ENCODE results near the gene SFI1.
A peak's percentile ranks its signal among the peaks of the same experiment; 100 is the strongest.

The SFI1 gene

DNA sequence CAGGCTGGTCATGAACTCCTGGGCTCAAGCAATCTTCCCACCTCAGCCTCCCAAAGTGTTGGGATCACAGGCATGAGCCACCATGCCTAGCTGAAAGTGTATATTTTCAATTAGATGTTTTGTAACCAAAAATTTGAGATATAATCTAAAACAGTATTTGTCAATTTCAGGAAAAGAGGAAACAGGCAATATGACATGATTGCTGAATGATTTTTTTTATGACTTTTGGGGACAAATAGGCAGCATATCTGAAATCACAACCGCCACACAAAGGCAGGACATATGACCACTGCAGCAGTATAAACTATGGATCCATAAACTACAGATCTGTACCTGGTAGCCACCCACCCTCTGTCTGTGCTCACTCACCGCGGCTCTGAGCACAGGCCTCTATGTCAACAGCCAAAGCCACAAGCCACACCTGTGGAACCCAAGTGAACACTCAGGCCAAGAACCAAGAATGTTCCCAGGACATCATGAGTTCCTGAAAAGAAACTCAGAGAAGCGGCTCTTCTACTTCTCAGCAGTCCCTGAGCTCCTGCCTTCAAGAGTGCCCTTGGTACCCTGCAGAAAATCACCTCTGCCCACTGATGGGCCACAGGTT is 143.2 kb downstream of the SFI1 start:
- no peak for DNase-seq

DNA sequence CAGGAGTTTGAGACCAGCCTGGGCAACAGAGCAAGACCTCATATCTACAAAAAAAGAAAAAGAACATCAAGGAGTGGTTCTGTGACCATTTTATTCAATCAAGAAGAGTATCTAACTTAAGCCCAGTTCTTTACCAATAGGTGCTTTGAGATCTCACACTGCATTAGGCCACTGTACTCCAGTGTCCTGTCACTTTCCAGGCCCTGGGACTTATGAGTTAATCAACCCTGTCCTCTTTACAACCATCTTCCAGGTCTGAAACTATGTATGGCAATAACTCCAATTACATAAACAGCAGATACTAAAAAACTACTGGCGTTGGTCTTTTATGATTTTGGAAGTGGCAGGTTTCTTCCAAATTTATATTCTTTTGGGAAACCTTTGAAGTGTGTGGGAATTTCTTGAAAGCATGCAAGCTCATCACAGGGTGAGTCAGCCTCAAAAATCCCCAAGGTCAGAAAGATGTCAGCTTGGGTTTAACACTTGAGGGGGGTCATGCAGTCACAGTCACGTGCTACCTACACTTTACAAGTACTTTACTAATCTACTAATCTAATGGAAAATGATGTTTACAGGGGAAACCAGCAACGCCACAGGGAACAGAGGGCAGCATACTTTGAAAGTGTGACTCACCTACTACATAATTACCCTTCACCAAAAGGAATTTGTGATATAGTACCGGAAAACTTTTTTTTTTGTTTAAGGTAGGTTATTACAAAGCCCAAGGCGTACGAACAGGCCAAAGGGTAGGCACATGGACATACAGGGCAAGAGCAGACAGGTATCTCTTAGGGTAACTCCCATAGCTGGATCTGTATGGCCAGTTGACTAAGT is 150.1 kb downstream of the SFI1 start:
- DNase-seq: no peak

- no peak for DNase-seq
Observed at GRCh38 chr22:31647066-31647465, 150.7 kb downstream of the SFI1 start.

DNA sequence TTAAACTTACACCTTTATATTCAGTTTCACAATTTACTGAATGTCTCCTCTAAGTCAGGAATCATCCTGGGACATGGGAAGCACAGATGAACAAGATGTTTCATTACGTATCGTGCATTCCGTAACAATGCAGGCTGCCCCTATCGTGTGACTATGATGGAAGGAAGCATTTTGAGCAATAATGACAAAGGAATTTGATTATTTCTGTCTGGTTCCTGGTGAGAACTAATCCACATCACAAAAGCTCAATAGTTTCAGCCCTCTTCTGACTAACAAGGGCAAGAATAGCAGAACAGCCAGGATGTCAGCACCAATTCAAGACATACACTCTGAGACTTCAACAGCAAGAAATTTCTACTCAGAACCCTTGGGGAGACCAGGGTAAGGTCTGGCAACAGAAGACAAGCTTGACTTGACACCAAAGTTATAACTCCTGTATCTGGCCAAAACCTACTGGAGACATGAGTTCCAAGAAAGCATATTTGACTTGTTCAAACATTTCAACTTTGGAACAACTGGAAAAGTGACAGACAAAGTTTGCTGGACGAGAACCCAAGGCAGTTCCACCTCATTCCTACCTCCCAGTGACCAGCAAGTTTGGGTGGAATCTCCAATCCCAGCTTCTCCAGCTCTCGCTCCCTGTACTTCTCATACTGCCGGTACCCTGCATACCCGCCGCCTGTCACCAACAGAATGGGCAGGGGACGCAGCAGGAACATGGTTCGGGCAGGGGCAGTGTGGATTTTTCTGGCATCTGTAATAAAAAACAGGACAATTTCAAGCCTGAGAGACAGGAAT is 151.4 kb downstream of the SFI1 start:
- DNase-seq: no peak

DNA sequence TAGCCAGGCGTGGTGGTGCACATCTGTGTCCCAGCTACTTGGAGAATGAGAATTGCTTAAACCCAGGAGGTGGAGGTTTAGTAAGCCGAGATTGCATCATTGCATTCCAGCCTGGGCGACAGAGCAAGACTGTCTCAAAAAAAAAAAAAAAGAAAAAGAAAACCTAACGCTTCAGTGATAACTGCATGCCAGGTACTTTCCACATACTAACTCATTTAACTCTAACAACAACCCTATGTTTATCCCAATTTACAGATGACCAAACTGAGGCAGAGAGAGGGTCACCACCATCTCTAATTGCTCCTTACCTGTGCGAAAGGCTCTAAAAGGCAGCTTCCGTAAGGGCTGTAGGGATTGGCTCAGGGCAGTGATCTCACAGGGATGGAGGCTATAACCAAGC is 154.1 kb downstream of the SFI1 start:
- DNase-seq: no peak

DNA sequence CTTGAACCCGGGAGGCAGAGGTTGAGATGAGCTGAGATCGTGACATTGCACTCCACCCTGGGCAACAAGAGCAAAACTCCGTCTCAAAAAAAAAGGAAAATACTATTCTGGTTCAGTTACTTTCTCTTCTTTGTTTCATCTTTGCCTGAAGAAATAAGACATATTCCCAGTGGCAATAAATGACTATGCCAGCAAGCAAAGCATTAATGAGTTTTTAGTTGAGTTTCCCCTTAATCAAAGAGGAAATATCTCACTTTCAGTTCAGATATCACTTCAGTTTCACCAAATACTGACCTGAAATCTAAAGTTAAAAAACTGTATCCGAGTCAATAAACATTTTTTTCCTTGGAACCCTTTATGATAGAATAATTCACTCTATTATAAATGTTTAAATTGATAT is 155.3 kb downstream of the SFI1 start:
- DNase-seq: no peak

DNA sequence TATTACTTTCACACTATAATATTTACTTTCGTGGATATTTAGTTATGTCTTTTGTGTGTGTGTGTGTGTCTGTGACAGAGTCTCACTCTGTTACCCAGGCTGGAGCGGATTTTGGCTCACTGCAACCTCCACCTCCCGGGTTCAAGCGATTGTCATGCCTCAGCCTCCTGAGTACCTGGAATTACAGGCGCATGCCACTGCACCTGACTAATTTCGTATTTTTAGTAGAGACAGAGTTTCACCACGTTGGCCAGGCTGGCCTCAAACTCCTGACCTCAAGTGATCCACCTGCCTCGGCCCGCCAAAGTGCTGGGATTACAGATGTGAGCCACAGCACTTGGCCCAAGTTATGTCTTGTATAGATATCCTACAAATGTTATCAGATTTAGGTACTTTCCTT is 155.8 kb downstream of the SFI1 start:
- DNase-seq: no peak

DNA sequence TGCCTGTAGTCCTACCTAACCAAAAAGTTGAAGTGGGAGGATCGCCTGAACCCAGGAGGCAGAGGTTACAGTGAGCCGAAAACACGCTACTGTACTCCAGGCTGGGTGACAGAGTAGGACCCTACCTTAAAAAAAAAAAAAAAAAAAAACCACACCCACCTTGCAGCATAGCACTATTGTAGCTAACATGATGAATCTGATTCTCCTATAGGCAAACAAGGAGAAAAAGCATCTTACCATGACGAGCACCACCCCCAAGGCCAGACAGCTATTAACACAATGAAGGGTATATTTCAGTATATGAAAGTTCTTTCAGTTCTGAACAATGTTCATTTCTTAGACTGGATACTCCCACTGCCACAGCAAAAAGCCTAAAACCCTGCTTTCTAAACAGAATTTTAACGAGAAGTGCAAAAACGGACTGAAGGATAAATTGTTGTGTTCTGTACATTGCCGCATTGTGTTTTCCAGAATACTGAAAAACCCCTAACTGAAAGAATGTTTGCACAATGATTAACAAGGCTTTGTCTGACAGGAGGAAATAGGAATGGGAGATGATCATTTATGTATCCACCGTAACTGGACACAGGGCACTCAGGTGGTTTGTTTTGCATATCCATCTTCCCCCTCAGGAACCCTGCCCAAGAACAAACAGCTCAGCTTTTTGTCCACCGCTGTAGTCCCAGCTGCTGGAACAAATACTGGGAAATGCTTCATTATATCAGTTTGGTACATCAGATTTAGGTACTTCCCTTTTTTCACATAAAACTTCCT is 156.8 kb downstream of the SFI1 start:
- DNase-seq: no peak

GRCh38 chr22:31653944-31654343 is 157.6 kb downstream of the SFI1 start:
- DNase-seq: no peak

DNA sequence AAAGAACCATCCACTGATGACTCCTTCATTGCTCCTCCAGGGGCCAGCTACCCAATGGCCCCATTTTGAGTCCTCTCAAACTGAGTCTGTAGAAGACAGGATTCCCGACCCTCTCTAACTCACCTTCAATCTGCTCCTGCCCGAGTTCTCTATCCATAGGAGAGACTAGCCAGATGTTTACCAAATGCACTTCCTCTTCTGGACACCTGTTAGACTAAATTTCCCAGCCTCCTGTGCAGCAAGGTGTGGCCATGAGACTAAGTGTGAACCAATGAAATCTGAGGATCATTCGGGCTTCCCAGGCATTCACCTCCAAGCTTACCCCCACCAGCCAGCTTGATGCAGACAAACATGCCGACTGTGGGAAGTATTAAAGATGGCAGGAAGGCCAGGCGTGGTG is 158.1 kb downstream of the SFI1 start:
- no peak for DNase-seq

- DNase-seq: no peak
Observed at GRCh38 chr22:31659246-31659645, 162.9 kb downstream of the SFI1 start.

GRCh38 chr22:31660860-31661341 is 164.6 kb downstream of the SFI1 start:
- DNase-seq: peak; percentile 25

DNA sequence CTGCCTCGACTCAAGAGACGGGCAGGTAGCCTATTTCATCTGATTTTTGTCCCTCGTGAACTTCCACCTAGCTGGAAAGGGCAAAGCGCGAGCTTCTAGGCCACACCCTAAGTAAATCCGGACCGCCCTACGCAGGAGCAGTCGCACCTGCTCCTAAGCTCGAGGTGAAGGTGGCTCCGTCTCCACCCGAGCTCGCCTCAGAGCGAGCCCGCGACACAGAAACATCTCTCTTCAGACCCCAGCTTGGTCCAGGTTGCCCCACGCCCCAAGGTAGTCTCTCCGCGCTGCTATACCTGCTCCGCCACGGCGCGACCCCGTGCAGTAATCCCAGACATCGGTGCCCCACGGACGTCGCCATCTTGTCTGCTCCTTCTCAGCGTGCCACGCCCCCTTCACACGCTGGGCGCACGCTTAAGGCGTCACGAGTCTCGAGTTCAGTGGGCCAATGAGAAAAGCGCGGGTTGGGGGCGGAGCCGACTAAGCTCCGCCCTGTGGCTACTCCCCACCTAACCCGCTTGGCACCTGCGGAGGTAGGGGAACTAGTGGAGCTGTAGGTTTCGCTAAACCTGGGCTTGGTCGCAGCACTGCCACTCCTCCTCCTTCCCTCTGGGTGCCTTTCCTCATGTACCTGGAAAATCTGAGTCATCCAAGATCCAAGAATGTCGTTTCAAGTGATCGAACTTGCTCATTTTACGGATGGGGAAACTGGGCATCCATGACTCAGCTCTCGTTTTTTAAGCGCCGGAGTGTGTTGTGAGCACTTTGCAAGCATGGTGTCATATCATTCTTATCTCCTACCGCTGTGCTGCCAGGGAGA is 165.7 kb downstream of the SFI1 start, which contains the start of gene PISD:
Gene PISD (minus strand): TSS at position 365 of the 817 bp plus-strand sequence. CDS start 7 bp downstream, at position 358.
- peak; percentile 71 for DNase-seq

DNA sequence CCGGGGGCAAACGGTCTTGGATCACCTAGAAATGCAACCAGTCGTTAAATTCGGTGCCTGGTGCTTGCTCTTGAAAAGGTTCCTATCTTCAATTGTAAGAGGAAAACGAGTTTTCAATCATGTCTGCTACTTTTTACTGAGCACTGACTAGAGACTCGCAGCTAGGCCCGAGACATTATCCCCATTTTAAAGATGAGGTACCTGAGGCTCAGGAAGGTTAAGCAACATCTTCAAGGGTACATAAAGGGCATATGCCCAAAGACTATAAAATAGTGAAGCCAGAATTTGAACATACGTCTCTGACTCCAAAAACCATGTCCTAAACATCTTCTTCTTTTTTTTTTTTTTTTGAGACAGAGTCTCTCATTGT is 166.3 kb downstream of the SFI1 start:
- no peak for DNase-seq

All from SIG-M5 (cell line).